GM12891 (cell line): ENCODE data around the gene PRKACG.
A peak's percentile ranks its signal among the peaks of the same experiment; 100 is the strongest.

Experiments used
- DNase-seq: peaks from one replicate; pipeline ENCODE4 v3.0.0; 2011; ENCODE audit warnings: low spot score; ENCODE audit not compliant: insufficient read length
- FAIRE-seq: peaks from 2 replicates; lab custom pipeline; 2011; peaks lifted over from hg19 to GRCh38; lab: Jason Lieb, UNC
- PAX5 ChIP-seq: IDR thresholded peaks from 2 replicates; pipeline ENCODE4 v1.6.1; 2011; ENCODE audit warnings: low read length, moderate library complexity, mild to moderate bottlenecking; ENCODE audit not compliant: insufficient read depth, severe bottlenecking
- POLR2A ChIP-seq: IDR thresholded peaks from 2 replicates; pipeline ENCODE4 v1.6.1; 2011; ENCODE audit warnings: low read depth, low read length, control low read depth
- POLR2AphosphoS5 ChIP-seq: IDR thresholded peaks from 2 replicates; pipeline ENCODE4 v1.6.1; 2011; ENCODE audit warnings: low read depth, low read length, control low read depth
- POU2F2 ChIP-seq: IDR thresholded peaks from 2 replicates; pipeline ENCODE4 v1.6.1; 2011; ENCODE audit warnings: low read depth, mild to moderate bottlenecking, control low read depth, low read length, moderate library complexity
- SPI1 ChIP-seq: IDR thresholded peaks from 2 replicates; pipeline ENCODE4 v1.6.1; 2011; ENCODE audit warnings: low read depth, low read length, control low read depth
- TAF1 ChIP-seq: IDR thresholded peaks from 2 replicates; pipeline ENCODE4 v1.6.1; 2011; ENCODE audit warnings: low read depth, low read length, control low read depth

Gene PRKACG

GRCh38 chr9:69028754-69029153, 14.8 kb upstream of the PRKACG start:
- DNase-seq (no peak), FAIRE-seq (no peak)
- TF ChIP-seq SPI1 (no peak), TAF1 (no peak), POU2F2 (no peak), POLR2A (no peak), PAX5 (no peak), POLR2AphosphoS5 (no peak)

GRCh38 chr9:69027355-69028097, 13.6 kb upstream of the PRKACG start:
- TF ChIP-seq TAF1 (no peak), POLR2A (no peak), POU2F2 (no peak), PAX5 (no peak), POLR2AphosphoS5 (no peak), SPI1 (no peak)
- peak; percentile 91 for FAIRE-seq
- no peak for DNase-seq

DNA sequence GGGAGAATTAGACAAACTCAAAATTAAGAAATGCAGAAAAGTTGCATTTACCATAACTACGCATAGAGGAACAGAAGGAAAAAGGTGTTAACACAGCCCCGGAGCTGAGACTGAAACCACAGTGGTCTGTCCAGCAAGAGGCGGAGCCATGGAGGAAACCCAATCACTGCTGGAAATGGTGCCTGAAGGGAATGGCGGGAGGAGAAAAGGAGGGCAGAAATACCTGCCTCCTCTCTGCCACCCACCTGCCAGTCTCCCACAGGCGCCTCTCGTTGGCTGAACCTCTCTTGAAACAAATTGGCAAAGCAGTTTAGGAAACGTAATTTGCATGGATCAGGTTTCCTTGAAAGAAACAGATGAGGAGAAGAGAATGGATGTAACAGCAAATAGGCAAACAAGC, 9.7 kb upstream of the PRKACG start:
- no peak for DNase-seq
- no peak for TF ChIP-seq TAF1
- no peak for TF ChIP-seq POLR2AphosphoS5
- TF ChIP-seq POLR2A: no peak
- no peak for TF ChIP-seq PAX5
- TF ChIP-seq POU2F2: no peak
- no peak for TF ChIP-seq SPI1
- no peak for FAIRE-seq

GRCh38 chr9:69020301-69021145, 6.6 kb upstream of the PRKACG start:
- FAIRE-seq: no peak
- TF ChIP-seq POLR2AphosphoS5: no peak
- TF ChIP-seq PAX5: no peak
- no peak for TF ChIP-seq SPI1
- TF ChIP-seq POU2F2: no peak
- TF ChIP-seq TAF1: no peak
- no peak for TF ChIP-seq POLR2A

GRCh38 chr9:69019808-69020207, 5.9 kb upstream of the PRKACG start:
- FAIRE-seq (no peak), DNase-seq (no peak)
- TF ChIP-seq PAX5: no peak
- no peak for TF ChIP-seq POLR2A
- TF ChIP-seq POU2F2: no peak
- no peak for TF ChIP-seq SPI1

More at GRCh38 chr9:69020301-69021145, 6.6 kb upstream of the PRKACG start:
- no peak for DNase-seq

DNA sequence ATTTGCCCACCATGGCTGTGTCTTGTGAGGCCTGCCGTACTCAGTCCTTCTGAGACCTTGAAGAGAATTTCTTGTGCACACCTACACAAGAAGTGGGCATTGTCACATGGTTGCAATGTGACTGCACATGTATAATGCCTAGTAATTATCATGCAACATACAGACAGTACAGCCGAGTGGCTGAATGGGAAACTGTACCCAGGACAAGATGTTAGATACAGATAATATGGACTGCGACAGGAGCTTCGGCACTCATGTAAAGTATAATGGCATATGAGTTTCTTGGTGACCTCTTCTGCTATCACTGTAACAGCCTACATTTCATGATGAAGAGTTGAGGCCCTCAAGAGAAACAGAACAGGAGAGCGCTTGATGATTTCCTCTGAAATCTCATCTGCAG, 4.8 kb upstream of the PRKACG start:
- DNase-seq (no peak), FAIRE-seq (peak; percentile 86)
- TF ChIP-seq POLR2AphosphoS5 (no peak), PAX5 (no peak), POLR2A (no peak)

GRCh38 chr9:69016191-69017096, 2.5 kb upstream of the PRKACG start:
- TF ChIP-seq POLR2A (no peak), POLR2AphosphoS5 (no peak), SPI1 (no peak), PAX5 (no peak), POU2F2 (no peak), TAF1 (no peak)
- no peak for FAIRE-seq
- DNase-seq: no peak

DNA sequence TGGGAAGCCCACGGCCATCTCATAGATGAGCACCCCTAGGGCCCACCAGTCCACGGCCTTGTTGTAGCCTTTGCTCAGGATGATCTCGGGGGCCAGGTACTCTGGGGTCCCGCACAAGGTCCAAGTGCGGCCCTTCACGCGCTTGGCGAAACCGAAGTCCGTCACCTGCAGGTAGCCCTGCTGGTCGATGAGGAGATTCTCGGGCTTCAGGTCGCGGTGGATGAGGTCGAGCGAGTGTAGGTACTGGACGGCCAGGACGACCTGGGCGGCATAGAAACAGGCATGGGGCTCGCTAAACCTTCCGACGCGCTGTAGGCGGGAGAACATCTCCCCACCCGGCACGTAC, 558 bp downstream of the PRKACG start:
- FAIRE-seq (no peak), DNase-seq (no peak)
- TF ChIP-seq SPI1 (no peak), PAX5 (no peak), POLR2AphosphoS5 (no peak), POLR2A (no peak), TAF1 (no peak), POU2F2 (no peak)
